ENCODE measurements around the gene LGALS4.
"Not testable (repeated sequence)": the region's sequence is repeated elsewhere in the genome, so short reads cannot be mapped to it uniquely, and the experiment has no call there.

The LGALS4 gene

DNA sequence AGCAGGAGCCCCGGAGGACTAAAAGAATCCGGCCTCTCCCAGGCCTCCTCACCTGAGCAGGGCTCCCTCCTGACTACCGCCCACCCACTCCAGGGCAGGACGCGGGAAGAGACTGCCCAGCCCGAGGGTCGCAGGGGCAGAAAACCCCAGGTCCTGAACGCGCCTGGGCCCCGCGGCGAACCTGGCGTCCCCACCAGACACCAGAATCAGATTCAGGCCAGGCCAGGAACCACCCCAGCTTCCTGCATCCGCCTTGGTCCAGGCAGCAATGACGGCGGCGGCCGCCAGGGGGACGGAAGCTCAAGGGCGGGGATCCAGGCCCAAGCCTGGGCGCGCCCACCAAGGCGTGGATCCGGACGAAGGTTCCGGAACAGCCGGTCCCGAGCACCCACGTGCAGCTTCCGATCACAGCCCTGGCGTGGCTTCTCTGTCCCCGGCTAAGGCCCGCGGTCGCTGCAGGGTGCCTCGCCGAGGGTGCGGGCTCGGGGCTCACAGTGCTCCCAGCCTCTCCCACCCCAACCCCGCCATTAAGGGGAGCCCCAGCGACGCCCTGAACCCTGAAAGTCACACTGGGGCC lies 43.0 kb downstream of the LGALS4 start:
- TF ChIP-seq, protein P1, sequence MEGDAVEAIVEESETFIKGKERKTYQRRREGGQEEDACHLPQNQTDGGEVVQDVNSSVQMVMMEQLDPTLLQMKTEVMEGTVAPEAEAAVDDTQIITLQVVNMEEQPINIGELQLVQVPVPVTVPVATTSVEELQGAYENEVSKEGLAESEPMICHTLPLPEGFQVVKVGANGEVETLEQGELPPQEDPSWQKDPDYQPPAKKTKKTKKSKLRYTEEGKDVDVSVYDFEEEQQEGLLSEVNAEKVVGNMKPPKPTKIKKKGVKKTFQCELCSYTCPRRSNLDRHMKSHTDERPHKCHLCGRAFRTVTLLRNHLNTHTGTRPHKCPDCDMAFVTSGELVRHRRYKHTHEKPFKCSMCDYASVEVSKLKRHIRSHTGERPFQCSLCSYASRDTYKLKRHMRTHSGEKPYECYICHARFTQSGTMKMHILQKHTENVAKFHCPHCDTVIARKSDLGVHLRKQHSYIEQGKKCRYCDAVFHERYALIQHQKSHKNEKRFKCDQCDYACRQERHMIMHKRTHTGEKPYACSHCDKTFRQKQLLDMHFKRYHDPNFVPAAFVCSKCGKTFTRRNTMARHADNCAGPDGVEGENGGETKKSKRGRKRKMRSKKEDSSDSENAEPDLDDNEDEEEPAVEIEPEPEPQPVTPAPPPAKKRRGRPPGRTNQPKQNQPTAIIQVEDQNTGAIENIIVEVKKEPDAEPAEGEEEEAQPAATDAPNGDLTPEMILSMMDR (conservative IDR thresholded peaks at IDR 0.05): no peak
- no peak overlapping the region for H3K27ac ChIP-seq

DNA sequence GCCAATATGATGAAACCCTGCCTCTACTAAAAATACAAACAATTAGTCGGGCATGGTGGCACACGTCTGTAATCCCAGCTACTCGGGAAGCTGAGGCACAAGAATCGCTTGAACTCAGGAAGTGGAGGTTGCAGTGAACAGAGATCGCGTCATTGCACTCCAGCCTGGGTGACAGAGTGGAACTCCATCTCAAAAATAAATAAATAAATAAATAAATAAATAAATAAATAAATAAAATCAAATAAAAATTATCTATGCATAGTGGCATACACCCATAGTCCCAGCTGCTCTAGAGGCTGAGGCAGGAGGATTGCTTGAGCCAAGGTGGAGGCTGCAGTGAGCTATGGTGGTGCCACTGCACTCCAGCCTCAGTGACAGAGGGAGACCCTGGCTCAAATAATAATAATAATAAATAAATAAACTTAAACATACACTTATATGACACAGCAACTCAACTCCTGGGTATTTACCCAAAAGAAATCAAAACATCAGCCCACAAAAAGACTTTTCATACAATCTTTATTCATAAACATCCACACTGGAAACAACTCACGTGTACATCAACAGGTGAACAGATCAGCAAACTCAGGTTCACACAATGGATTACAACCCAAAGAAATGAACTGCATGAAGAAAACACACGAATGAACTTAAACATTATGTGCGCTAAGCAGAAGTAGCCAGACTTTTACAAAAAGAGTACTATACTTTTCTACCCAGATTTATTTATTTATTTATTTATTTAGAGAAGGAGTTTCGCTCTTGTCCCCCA lies 46.3 kb downstream of the LGALS4 start:
- no peak overlapping the region for H3K27ac ChIP-seq
- TF ChIP-seq, protein P1 (conservative IDR thresholded peaks at IDR 0.05): no peak

DNA sequence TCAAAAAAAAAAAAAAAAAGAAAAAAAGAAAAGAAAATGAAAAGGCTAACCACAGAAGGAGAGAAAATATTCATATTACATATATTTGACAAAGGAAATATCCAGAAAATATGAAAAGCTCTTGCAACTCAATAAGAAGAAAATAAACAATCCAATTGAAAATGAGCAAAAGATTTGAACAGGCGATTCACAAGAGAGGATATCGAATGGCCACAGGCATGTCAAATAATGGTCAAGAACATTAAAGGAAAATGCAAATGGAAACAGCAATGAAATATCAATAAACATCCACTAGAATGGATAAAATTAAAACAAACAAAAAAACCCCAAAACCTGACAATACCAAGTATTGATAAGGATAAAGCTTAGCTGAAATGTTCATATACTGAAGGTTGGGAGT lies 47.5 kb downstream of the LGALS4 start:
- TF ChIP-seq, protein P1 (conservative IDR thresholded peaks at IDR 0.05): no peak
- H3K27ac ChIP-seq: no peak overlapping the region

DNA sequence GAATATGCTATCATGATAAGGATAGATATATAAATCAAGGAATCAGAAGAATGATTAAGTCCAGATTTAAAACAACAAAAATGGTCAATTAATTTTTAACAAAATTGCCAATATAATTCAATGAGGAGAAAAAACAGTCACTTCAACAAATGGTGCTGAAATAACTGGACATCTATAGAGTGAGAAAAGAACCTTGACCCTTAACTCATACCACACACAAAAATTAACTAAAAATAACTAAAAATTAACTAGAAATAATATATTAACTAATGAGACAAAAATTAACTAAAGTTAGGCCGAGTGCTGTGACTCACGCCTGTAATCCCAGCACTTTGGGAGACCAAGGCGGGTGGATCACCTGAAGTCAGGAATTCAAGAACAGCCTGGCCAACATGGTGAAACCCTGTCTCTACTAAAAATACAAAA lies 48.9 kb downstream of the LGALS4 start:
- H3K27ac ChIP-seq: no peak overlapping the region

DNA sequence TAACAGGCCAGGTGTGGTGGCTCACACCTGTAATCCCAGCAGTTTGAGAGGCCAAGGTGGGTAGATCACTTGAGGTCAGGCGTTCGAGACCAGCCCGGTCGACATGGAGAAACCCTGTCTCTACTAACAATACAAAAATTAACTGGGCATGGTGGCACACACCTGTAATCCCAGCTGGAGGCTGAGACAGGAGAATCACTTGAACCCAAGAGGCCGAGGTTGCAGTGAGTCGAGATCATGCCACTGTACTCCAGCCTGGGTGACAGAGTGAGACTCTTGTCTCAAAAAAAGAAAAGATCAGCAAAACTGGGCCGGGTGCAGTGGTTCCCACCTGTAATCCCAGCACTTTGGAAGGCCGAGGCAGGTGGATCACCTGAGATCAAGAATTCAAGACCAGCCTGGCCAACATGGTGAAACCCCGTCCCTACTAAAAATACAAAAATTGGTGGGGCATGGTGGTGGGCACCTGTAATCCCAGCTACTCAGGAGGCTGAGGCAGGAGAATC lies 50.8 kb downstream of the LGALS4 start:
- H3K27ac ChIP-seq: not testable (repeated sequence)

More for the DNA sequence above, 48.9 kb downstream of the LGALS4 start:
- TF ChIP-seq, protein P1 (conservative IDR thresholded peaks at IDR 0.05): no peak

- not testable (repeated sequence) for H3K27ac ChIP-seq
These were observed 51.8 kb downstream of the LGALS4 start for GRCh38 chr19:38760805-38761517.

DNA sequence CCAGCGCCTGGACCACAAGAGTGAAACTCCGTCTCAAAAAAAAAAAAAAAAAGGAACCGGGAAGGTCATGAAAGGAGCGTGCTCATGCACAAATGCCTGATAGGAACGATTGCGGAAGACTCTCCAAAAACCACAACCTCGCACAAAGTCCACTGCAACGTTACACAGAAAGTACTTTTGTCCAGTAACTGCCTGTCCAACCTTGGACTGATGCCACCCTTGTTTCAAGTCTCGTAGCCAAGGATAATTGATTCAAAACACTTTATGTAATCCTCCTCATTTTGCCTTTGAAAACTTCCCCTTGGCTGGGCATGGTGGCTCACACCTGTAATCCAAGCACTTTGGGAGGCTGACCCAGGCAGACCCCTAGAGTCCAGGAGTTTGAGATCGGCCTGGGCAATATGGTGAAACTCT lies 53.1 kb downstream of the LGALS4 start:
- no peak overlapping the region for H3K27ac ChIP-seq

DNA sequence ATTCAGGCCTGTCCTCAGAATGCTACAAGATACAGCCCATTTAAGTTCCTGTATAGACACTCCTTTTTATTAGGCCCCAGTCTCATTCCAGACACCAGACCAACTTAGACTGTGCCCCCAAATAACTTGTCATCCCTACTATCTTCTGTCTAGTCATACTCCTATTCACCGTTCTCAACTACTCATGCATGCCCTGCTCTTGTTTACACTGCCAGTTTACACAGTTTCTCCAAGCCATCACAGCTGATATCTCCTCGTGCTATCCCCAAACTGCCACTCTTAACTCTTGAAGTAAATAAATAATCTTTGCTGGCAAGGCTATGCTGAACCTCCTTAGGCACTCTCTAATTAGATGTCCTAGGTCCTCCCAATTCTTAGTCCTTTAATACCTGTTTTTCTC lies 58.5 kb downstream of the LGALS4 start:
- peak overlapping the region; percentile 66 for H3K27ac ChIP-seq

More for the DNA sequence above, 53.1 kb downstream of the LGALS4 start:
- TF ChIP-seq, protein P1 (conservative IDR thresholded peaks at IDR 0.05): no peak

DNA sequence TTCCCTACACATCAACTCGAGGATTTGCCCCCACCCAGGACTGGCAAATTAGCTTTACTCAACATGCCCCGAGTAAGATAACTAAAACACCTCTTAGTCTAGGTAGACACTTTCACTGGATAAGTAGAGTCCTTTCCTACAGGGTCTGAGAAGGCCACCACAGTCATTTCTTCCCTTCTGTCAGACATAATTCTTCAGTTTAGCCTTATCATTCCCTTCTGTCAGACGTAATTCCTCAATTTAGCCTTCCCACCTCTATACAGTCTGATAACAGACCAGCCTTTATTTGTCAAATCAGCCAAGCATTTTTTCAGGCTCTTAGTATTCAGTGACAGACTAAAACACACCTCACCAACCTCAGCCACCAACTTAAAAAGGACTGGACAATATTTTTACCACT lies 59.0 kb downstream of the LGALS4 start:
- peak overlapping the region; percentile 66 for H3K27ac ChIP-seq
